Measurements from ENCODE around the gene ALLC.

The ALLC gene

GRCh38 chr2:3679180-3679579 is 21.2 kb downstream of the ALLC start:
- DNase-seq (ENCODE audit: low spot score), result no peak

GRCh38 chr2:3679616-3680393 is 21.8 kb downstream of the ALLC start:
- DNase-seq (ENCODE audit: low spot score), result no peak

DNA sequence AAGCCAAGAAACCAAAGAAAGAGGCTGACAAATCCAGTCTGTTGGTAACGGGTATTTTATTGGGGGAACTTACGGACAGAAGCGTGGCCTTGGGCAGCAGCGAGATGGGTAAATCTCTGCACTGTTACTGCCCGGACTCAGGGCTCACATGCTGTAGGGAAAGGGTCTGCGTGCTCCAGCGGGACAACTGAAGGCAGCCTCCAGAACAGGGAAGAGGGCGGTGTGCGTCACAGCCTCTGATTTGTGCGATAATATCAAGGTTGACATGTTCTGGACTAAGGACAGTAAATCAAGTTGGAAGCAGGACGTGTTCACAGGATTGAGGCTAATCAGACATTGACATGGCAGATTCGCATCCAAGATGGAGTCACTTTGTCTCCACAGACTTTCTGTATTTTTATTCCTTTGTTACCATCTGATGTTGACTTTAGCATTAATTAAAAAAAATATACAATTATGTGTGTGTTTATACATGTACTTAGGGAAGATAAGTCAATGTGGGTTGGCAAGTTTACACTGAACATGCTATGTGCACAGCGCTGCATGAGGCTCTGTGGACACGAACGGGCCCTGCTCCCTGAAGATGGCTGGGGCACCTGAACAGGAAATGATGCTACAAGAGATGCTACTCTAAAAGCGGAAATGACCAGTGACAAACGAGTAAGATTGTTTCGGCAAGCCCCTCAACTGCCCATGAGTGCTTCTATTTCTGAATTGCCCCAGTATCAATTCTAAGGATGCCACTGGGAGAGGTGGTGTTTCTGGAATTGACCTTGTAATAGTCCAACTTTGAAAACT is 22.7 kb downstream of the ALLC start:
- no peak for DNase-seq (ENCODE audit: low spot score)

- no peak for DNase-seq (ENCODE audit: low spot score)
Measured at GRCh38 chr2:3681625-3682024, 23.6 kb downstream of the ALLC start.

- DNase-seq (ENCODE audit: low spot score), result no peak
Measured at GRCh38 chr2:3682811-3683210, 24.8 kb downstream of the ALLC start.

GRCh38 chr2:3683748-3684454 is 25.9 kb downstream of the ALLC start:
- DNase-seq (ENCODE audit: low spot score), result no peak

GRCh38 chr2:3689998-3690748 is 32.2 kb downstream of the ALLC start:
- DNase-seq (ENCODE audit: low spot score), result no peak

GRCh38 chr2:3692375-3692774 is 34.4 kb downstream of the ALLC start:
- DNase-seq (ENCODE audit: low spot score), result no peak

- no peak for DNase-seq (ENCODE audit: low spot score)
Measured at GRCh38 chr2:3696545-3696944, 38.5 kb downstream of the ALLC start.

GRCh38 chr2:3701071-3701470 is 43.1 kb downstream of the ALLC start:
- DNase-seq (ENCODE audit: low spot score), result no peak

GRCh38 chr2:3703236-3703756 is 45.3 kb downstream of the ALLC start, which contains the start of gene DCDC2C:
DCDC2C (plus strand) TSS chr2:3703575; CDS start chr2:3703752, 177 bp downstream.
- DNase-seq (ENCODE audit: low spot score), result no peak

GRCh38 chr2:3703757-3704355 is 45.9 kb downstream of the ALLC start:
- no peak for DNase-seq (ENCODE audit: low spot score)

DNA sequence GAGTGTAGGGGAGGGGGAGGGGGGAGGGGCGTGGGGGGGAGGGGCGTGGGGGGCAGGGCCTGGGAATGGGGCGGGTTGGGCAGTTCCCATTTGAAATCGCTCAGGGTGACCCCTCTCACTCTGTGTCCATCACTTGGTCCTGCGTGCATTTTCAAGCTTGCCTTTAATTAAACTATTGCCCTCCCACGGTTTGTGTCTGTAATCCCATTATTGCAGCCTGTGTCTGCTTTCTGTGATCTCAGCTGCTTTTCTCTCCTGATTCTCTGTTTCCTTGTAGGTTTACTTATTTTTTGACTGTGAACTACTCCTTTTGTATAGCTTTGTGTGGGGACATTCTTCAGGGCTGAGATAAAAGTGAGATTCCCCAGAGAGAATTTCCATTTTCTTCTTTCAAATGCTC is 46.7 kb downstream of the ALLC start:
- no peak for DNase-seq (ENCODE audit: low spot score)

GRCh38 chr2:3705782-3706181 is 47.8 kb downstream of the ALLC start:
- no peak for DNase-seq (ENCODE audit: low spot score)

- DNase-seq (ENCODE audit: low spot score), result no peak
Measured at GRCh38 chr2:3706892-3707291, 48.9 kb downstream of the ALLC start.

- DNase-seq (ENCODE audit: low spot score), result no peak
Measured at GRCh38 chr2:3708576-3708975, 50.6 kb downstream of the ALLC start.

GRCh38 chr2:3709225-3709624 is 51.2 kb downstream of the ALLC start:
- no peak for DNase-seq (ENCODE audit: low spot score)

DNA sequence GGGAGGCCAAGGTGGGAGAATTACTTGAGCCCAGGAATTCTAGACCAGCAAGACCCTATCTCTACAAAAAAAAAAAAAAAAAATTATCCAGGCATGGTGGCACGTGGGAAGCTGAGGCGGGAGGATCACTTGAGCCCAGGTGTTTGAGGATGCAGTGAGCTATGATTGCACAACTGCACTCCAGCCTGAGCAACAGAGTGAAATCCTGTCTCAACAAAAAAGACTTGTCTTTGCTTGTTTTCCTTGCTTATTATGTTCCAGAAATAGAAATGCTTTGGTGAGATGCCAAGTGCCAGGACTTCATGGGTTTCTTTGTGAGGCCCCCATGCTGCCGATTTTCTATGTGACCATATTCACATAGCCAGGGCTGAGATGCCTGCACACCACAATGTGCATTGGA is 54.4 kb downstream of the ALLC start:
- DNase-seq (ENCODE audit: low spot score), result no peak

GRCh38 chr2:3712831-3713503 is 55.0 kb downstream of the ALLC start:
- DNase-seq (ENCODE audit: low spot score), result no peak

- no peak for DNase-seq (ENCODE audit: low spot score)
Measured at GRCh38 chr2:3718679-3719078, 60.7 kb downstream of the ALLC start.

DNA sequence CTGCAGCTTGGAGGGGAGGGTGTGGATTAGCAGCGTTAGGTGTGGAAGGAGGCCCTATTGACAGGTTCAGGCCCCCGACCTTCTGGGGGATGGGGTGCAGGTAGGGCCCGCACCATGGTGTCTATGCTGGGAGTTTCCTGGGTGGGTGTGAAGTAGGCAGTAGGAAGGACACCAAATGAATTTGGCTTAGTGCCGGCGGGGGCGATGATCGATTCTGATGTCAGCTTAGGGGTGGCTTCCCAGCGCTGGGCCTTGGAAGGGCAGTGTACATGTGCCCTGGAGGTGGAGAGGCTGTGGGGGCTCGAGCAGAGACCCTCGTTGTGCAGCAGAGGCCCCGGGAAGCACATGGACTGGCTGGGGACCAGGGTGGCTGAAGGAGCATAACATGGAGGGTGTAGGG is 67.0 kb downstream of the ALLC start:
- no peak for DNase-seq (ENCODE audit: low spot score)
